Eye (tissue), 1 donor: ENCODE measurements around the gene IL17RD.

Experiments used
- DNase-seq: peaks from one replicate; pipeline ENCODE4 v3.0.0-alpha.2; 2015

The IL17RD gene

DNA sequence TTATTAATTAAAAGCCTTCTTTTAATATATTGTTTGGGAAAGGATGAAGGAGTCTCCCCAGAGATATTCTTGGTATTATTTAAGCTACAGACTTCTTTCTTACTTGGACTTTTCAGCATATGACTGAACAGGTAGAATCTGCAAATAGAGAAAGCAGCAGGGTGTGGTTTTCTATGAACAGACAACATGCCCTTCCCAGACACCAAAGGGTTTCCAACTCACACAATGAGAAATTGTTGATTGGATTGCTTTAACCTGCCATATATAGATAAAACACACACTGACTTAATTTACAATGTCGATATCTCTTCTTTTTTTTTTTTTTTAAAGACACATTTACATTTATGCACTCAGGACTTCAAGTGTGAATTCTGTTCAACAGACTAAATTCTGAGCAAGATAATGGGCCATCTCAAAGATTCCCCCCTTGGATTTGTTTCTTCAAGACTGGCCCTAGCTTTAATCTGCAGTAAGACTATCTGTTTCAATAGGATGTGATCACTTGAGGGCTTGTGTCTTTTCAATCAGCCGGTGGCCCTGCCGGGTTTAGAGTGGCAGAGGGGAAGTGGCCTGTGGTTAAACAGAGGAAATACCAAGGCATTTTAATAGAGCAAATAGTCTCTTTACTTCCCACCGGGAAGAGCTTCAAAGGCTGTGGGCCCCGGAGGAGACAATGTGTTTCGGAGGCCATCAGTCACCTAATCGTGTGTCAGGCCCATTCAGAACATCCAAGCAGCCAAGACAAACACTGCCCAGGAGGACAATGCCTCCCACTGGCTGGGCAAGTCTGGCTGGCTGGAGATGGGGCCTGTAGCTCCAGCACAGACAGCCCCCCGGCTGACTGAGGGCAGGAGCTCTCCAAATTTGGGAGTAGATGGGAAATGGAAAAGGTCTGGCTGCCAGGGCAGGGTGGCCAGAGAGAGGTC is 6.1 kb downstream of the IL17RD start:
- DNase-seq: no peak

DNA sequence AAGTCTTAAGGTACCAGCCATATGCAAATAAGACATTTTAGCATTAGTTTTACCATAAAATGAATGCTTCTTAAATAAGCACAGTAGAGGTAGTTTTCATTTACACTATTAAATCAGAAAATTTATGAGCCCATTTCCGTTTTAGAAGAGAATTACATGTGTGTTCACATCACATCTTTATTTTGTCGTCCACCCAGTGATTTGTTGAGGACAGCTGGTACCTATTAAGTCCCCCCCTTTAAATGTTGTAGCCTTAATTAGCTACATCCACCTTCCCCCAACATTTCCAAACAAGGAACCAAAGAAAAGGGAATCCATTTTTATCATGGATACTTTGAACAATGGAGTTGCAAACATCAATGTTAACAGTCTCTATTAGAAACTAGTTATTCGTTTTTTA is 6.8 kb downstream of the IL17RD start:
- no peak for DNase-seq

DNA sequence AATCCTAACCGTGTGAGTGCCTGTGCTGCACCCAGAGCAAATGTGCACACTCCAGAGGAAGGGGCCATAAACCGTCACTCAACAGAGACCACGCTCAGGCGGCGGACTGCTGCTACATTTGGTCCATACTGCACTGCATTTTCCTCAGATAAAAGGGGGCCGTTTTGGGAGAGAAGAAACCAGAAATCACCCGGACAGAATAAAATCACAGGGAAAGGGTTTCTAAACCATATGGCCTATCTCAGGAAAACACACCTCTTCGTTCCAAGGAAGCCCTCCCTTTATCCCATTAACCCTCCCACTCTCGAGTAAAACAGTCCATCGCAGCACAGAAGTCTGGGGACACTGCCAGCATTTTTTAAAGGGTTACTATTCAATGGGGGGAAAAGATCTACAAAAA is 7.6 kb downstream of the IL17RD start:
- DNase-seq: no peak

DNA sequence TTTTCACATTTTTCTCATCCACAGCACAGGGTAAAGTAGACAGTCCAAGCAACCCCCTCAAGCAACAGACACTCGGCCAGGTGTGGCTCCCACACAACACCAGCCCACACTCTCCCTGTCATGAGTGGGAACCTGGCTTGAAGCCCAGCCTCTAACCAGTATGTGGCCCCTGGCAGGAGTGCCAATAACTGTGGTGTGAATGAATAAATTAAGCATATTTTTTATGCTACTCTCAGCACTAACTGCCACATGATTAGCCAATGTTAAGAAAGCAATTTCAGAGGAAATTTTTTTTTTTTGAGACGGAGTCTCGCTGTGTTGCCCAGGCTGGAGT is 9.9 kb downstream of the IL17RD start:
- no peak for DNase-seq

DNA sequence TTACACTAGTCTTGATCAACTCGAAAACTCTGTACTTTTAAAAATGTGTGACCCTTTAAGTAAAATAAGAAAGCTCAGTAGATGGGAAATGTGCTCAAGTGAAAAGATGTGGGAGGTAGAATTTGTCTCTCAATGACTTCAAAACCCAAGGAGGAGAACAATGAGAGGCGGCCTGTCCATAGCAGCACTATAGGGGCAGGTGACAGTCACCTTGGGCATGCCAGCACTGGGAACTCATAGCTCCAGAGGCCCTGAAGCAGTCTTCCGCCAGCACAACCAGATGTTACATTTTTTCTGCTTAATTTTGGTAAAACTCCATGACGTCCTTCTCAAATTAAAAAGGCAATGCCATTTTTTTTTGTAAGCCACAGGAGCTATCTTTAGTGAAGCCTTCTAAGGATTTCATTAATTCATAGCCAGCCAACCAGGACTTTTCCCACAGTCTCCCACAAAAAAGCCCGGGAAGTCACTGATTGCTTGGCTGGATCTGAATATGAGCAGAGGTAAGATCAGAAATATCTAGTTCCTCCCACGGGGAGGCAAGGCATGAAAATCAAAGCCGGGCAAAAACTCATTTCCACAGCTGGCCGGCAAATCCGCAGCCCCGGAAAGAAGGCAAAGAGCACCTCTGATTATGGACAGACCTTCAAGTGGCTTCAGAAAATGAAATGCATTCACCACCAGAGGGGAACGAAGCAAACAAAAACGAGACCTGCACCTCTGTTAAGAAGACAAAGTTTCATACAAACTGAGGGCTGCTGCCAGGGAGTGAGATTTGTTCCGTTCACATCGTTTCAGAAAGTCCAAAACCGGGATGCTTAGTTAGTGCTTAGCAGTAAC is 10.5 kb downstream of the IL17RD start:
- DNase-seq: no peak

DNA sequence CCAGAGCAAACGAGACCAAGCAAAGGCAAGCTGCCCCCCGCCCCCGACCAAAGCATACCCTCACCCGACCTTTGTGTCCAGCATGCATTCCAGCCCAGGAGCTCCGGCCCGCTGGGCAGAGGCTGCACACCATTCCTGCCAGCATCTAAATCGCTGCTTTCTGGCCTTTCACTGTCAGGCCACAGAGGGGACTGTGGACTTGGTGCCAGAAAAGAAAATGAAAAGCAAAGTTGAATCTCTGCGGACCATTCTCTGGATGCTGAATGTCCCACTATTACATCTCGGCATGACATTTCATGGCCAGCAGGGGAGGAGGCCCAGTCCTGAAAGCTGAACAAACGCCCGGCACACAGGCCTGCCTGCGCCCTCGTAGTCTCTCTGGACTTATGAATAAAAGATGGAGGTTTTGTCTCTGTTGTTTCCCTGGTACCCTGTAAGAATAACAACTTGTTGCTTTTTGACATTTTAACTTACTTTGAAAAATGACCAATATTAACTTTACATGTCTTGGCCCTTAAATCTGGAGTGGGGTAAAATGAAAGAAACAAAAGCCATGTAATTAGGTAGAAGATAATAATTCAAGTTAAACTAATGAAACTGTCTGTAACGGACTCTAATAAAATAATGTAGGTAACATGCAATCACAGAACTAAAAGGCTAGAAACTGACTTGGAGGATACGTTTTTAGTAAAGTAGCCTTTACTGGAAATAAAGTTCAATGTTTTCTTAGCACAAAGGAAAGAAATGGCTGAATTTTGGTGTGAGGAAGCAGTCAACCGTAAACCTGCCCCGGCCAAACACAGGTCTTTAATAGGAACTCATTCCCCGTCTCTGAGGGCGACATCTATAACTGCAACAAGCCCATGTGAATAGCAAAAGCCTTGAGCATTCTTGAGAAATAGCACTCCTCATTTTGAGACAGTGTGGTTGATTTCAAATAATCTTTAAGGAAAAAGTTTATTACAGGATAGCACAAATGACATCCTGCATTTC is 12.7 kb downstream of the IL17RD start:
- peak; percentile 82 for DNase-seq

DNA sequence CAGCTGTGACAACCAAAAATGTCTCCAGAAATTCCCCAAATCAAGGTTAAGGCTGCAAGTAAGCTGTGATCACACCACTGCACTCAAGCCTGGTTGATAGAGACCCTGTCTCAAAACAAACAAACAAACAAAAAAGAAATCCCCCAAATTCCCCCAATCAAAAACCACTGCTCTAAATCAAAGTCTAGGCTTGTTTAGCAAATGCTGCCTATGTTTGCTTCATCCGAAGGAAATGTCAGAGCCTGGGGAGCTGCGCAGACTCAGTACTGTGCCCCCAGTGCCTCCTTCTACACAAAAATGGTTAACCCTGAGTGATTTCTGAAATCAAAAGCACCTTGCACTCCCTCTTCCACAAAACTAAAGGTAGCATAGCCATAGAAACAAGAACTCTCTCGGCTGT is 13.4 kb downstream of the IL17RD start:
- no peak for DNase-seq

DNA sequence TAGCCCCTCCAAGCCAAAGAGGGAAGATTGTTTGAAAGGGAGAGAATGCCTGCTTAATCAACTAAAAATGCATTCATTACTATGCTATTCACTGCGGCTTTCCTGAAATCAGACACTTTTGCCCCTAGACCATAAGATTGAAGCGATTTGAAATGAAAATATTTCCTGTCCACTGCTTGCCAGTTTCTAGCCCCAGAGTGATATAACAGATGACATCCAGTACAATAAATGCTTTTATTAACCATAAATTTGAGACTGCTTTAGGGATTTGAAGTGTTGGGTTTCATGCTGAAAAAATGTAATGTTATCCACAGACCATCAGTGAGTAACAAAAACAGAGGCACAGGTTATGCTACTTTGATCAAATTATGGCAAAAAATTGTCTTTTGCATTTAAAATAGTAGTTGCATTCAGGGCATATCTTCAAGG is 14.1 kb downstream of the IL17RD start:
- peak; percentile 68 for DNase-seq

DNA sequence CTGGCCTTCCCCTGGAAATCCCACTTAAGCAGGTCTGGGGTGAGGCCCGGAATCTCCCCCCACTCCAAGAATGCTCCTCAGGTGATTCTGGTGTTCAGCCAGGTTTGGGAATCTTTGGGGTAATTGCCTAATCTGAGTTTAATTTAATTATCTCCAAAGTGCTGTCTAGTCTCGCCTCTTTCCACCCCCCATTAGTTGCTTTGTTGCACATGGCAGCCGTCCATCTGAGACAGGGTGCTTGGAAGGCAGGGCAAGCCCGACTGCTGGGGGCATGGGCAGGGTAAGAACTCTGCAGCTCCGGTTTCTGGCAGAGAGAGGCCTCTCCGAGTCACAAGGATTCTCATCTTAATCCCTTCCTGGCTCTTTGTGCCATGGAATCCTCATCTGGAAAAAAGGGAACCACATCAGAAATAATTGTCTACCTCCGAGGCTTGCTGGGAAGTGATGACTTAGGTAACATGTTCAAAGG is 15.0 kb downstream of the IL17RD start:
- peak; percentile 49 for DNase-seq

DNA sequence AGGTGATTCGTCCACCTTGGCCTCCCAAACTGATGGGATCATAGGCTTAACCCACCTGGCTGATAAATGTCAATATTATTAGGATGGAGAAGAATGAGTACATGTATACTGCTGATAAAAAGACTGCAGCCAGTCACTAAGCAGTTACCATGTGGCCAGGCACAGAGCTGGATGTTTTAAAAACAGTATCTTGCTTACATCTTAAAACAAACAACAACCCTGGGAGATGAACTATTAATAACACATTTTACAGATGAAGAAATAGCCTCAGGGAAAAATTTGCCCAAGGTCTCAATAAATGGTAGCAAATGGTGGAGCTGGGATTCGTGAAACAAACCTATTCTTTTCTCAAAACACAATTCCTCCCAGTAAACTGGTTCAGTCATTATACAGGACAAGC is 18.1 kb downstream of the IL17RD start:
- DNase-seq: no peak

DNA sequence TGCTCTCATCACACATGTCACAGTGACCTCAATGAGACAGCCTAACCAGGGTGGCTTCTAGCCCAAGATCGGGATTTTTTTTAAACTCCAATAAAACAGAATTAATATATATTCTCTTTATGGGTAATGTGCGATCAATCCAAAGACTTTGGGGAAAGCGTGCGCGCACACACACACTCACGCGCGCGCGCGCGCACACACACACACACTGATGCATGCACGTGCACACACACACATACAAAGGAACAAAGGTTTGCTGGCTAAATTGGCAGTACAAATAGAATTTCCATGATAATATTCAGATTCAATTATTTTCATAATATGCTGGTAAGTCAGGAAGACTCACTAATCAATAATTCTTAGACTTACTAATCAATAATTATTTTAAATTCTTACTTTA is 19.3 kb downstream of the IL17RD start:
- DNase-seq: no peak

DNA sequence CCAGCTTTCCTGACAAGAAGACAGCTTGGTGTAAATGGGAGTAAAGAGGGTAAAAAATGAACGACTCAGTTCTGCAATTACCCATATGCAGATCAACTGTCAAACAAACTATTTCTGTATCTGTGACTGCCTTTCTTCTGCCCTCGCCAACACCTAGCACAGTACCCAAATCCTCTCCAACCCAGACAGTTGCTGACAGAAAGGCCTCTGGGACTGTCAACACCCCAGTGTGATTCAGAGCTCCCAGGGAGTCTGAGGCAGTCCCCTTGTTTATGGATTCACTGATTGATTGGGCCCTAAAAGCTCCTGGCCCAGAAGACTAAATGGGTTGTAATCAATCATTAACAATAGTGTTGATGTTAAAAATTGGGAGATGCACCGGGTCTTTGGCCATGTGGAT is 20.2 kb downstream of the IL17RD start:
- no peak for DNase-seq

DNA sequence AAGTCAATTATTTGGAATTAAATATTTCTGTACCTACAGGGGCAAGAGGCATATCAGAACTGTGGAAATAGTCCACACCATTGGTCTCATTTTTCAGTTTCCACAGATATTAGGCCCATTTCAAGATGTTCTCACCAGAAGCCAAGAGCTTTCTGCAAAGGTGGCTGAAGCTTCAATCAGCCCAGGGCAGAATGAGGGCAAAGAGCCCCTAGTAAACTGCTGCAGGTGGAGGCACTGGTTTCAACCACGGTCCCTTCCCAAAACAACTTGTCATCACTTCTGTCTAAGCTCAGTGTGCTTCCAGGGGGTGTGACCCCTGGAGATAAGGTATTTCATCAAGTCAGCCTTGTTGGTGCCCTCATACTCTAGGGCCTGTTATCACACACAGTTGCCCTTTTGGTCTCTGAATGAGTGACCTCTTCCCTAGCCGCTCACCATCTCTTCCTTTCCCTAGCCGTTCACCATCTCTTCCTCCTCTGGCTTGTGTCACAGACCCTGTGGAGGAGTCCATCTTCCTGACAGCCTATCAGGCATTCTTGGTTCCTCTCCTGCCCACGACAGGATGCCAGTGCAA is 21.2 kb downstream of the IL17RD start:
- DNase-seq: no peak

DNA sequence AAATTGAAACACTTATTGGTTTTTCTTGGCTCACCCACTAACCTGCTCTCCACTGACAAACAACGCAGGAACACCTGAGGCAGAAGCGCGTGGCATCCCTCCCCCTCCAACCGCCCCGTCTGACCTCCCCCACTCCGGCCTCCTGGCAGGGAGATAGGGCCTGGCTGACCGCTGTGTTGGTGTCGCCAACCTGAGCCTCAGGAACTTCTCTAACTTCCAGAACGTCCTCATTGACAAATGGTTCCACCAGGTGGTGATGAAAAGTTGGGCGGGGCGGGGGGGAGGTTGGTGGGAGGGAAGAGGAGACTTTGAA is 22.8 kb downstream of the IL17RD start:
- DNase-seq: no peak

DNA sequence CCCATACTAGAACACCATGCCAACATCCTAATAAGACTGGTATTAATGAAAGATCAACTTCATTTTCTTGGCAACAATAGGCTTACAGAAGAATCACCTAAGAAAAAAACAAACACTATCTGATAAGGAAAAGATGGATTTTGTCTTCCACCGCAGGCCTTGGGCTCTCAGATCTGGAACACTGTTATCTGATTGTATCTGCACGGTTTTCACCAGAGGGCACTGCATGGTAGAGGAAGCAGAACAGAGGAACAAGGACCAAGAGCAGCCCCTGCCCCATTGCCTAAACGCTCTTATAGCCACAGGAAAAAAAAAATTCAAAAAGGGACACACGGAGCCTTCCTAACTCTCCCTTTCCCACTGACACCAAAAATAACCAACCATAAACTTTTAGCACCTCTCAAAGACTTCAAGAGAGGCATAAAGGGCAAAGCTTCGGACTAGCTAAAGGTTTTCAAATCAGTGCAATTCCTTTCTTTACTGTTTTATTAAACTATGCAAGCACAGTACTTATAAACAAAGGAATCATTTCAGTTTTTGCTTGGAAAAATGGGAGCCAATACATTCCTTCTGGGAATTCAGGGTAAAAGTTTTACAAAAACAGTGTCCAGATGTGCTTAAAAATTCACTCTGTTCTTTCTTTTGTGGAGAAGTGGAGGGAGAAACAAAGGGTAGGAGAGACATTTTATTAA is 23.3 kb downstream of the IL17RD start:
- peak; percentile 30 for DNase-seq

DNA sequence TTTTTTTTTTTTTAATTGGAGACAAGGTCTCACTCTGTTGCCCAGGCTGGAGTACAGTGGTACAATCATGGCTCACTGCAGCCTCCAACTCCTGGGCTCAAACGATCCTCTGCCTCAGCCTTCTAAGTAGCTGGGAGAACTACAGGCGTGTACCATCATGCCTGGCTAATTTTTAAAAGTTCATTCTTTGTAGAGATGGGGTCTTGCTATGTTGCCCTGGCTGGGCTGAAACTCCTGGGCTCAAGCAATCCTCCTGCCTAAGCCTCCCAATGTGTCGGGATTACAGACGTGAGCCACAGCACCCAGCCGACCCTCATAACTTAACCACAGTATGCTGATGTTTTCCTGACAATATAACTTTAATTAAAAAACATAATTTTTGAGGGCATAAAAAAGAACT is 24.3 kb downstream of the IL17RD start:
- DNase-seq: no peak

DNA sequence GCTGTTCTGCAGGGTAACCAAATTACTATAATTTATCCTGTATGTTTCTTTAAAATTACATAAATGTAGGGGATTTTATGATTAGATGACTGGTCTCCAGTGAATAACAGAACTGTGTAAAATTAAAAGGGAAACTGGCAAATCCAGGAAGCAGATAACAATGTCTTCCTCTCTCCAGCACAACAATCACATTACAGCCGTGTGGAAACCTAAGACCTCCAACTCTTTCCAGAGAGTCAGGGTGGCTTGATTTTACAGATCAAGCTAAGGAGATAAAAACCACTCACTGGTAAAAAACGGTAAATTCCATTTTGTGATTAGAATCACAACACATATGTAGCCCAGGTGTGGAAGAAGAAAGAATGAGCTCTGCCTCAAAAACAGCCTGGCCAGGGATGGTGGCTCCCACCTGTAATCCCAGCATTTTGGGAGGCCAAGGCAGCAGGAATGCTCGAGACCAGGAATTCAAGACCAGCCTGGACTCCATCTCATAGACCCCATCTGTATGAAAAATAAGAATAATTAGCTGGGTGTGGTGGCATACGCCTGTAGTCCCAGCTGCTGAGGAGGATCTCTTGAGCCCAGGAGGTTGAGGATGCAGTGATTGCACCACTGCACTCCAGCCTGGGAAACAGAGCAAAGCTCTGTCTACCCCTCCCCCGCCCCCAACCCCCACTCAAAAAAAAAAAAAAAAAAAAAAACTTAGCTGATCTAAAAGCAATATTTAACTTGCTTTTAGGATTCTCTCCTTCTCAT is 29.0 kb downstream of the IL17RD start:
- no peak for DNase-seq

DNA sequence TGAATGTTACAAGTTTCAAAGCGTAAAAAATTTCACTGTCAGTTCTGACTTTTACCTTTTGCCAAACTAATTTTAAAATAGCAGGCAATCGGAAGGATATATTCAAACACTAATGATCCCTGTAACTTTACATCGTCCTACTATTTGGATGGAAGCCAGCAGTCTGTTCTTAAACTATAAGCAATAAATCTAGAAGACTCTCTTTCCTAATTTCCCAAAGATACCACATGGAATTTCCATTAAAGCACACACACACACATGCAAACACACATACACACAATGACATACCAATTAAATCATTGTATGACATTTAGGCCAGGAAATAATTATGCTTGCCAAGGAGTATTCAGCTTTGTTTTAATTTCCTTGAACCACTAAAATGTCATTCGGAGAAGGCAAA is 32.0 kb downstream of the IL17RD start:
- DNase-seq: peak; percentile 12

DNA sequence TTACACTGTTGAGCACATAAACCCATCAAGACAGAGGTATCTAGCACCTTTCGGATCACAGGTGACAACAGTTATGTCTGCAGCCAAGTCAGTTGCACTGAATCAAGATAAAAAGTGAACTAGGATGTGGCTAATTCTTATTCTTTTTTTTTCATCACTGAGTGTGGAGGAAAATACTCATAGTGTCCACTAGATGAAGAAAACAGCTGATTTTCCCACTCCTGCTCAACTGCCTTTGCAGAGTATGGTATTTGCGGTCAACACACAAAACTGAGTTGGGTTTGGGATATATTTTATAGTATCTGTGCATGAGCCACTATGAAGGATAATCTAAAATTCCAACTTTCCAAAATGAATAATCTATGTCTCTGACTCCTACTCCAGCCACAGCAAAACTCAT is 32.5 kb downstream of the IL17RD start:
- DNase-seq: no peak

DNA sequence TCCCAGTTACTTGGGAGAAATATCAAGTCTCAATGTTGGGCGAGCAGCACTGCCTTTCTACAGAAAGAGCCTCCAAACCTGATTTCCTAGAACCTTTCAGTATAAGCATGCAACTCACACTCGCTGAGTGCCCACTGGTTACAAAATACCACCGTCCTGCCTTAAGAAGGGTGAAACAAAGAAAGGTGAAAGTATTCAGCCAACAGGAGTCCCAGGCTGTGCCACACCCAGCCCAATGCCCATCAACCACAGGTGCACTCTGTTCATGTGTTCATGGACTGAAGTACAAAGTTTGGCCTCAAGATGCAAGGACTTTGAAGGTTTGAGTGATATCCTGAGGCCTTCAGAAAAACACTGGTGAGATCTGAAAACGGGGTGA is 34.0 kb downstream of the IL17RD start:
- no peak for DNase-seq

DNA sequence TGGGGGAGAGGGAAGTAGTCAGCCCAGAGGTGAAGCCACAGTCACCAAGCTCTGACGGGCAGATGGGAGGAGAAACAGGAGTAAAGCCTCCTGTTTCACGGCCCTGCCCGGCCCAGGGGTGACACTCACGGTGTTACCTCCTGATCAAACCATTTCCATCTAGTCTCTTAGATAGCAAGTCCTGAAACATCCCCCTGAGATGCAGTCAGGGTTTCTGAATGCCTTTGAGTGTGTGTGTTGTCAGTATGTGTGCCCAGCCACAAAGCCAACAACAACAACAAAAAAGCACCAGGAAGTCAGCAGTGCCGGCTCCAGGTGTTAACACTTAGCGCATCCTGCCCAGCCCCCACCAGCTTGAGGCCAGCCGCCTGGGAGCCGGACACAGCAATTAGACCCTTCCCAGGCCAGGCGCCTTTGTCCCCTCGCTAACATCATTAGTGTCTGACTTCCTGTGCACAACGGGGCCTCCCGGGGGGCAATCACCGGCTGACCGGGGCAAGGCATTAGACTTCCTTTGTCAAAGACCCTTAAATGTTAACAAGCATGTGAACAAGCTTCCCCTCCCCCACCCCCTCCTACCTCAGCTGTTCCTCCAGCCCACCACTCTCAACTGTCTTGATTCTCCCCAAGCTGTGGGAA is 34.5 kb downstream of the IL17RD start:
- DNase-seq: peak; percentile 92
